HepG2 (cell line): ENCODE data around the gene NABP2. TPM values are rescaled to one million over a fixed set of nuclear protein-coding genes. Genes with fewer than 3 reads are reported as not detected.

ENCODE experiments used
- AFF4 ChIP-seq: sonication (generic); formaldehyde crosslinking; IDR thresholded peaks from 2 replicates; pipeline ENCODE4 v1.4.0; 2020; ENCODE audit warnings: missing genetic modification reagents
- ARID2 ChIP-seq: sonication (generic); formaldehyde crosslinking; IDR thresholded peaks from 2 replicates; pipeline ENCODE4 v1.8.1; 2022; ENCODE audit warnings: mild to moderate bottlenecking, missing genetic modification reagents, borderline replicate concordance
- CTCF ChIP-seq: sonication (generic); formaldehyde crosslinking; IDR thresholded peaks from 2 replicates; pipeline ENCODE4 v1.5.0; 2020; ENCODE audit warnings: mild to moderate bottlenecking, missing genetic modification reagents, moderate library complexity
- EZH2 ChIP-seq: conservative IDR thresholded peaks from 2 replicates; pipeline ENCODE4 v1.6.1; 2012; ENCODE audit warnings: mild to moderate bottlenecking, low read depth, low read length, moderate library complexity
- HHEX ChIP-seq: IDR thresholded peaks from 2 replicates; pipeline ENCODE4 v1.6.1; 2016; ENCODE audit warnings: control low read depth
- HNRNPK ChIP-seq: fragments of 200-400 bp; formaldehyde crosslinking; IDR thresholded peaks from 2 replicates; pipeline ENCODE4 v1.6.1; 2018; ENCODE audit warnings: low read length, low read depth, moderate library complexity, mild to moderate bottlenecking; ENCODE audit not compliant: poor library complexity, severe bottlenecking
- HOXA3 ChIP-seq: sonication (generic); formaldehyde crosslinking; IDR thresholded peaks from 2 replicates; pipeline ENCODE4 v1.5.0; 2020; ENCODE audit warnings: missing genetic modification reagents
- KLF11 ChIP-seq: IDR thresholded peaks from 2 replicates; pipeline ENCODE4 v1.6.1; 2016; ENCODE audit warnings: missing compliant biosample characterization
- MEIS1 ChIP-seq: sonication (generic); formaldehyde crosslinking; IDR thresholded peaks from 2 replicates; pipeline ENCODE4 v1.9.0; 2021; ENCODE audit warnings: mild to moderate bottlenecking, missing genetic modification reagents, moderate library complexity, borderline replicate concordance
- MEIS2 ChIP-seq: sonication (generic); formaldehyde crosslinking; IDR thresholded peaks from 2 replicates; pipeline ENCODE4 v1.9.0; 2021; ENCODE audit warnings: mild to moderate bottlenecking, missing genetic modification reagents
- MTF1 ChIP-seq: sonication (generic); formaldehyde crosslinking; IDR thresholded peaks from 2 replicates; pipeline ENCODE4 v1.5.0; 2020; ENCODE audit warnings: missing genetic modification reagents
- MYC ChIP-seq: sonication (generic); formaldehyde crosslinking; IDR thresholded peaks from 2 replicates; pipeline ENCODE4 v1.9.0; 2021; ENCODE audit warnings: missing genetic modification reagents, borderline replicate concordance
- PBX3 ChIP-seq: sonication (generic); formaldehyde crosslinking; IDR thresholded peaks from 2 replicates; pipeline ENCODE4 v1.8.1; 2023; ENCODE audit warnings: missing genetic modification reagents, inconsistent platforms, borderline replicate concordance
- RARA ChIP-seq: IDR thresholded peaks from 2 replicates; pipeline ENCODE4 v1.6.1; 2016; ENCODE audit warnings: missing genetic modification reagents, missing compliant biosample characterization
- RBM22 ChIP-seq: fragments of 200-400 bp; formaldehyde crosslinking; optimal IDR thresholded peaks from 2 replicates; pipeline ENCODE3; 2017; ENCODE audit warnings: mild to moderate bottlenecking, low read length, moderate library complexity
- RELA ChIP-seq: sonication (generic); formaldehyde crosslinking; IDR thresholded peaks from 2 replicates; pipeline ENCODE4 v1.4.0; 2020; ENCODE audit warnings: missing genetic modification reagents
- STAG1 ChIP-seq: sonication (generic); formaldehyde crosslinking; IDR thresholded peaks from 2 replicates; pipeline ENCODE4 v1.4.0; 2020; ENCODE audit warnings: missing genetic modification reagents
- TEF ChIP-seq: sonication (generic); formaldehyde crosslinking; IDR thresholded peaks from 2 replicates; pipeline ENCODE4 v1.5.0; 2020; ENCODE audit warnings: missing genetic modification reagents
- ZFP36L2 ChIP-seq: sonication (generic); formaldehyde crosslinking; IDR thresholded peaks from 2 replicates; pipeline ENCODE4 v1.4.0; 2020; ENCODE audit warnings: missing genetic modification reagents
- ZFY ChIP-seq: sonication (generic); formaldehyde crosslinking; IDR thresholded peaks from 2 replicates; pipeline ENCODE4 v1.4.0; 2020; ENCODE audit warnings: missing genetic modification reagents
- ZNF329 ChIP-seq: sonication (generic); formaldehyde crosslinking; IDR thresholded peaks from 2 replicates; pipeline ENCODE4 v1.9.0; 2021; ENCODE audit warnings: low read depth, mild to moderate bottlenecking, missing genetic modification reagents
- ZNF446 ChIP-seq: sonication (generic); formaldehyde crosslinking; IDR thresholded peaks from 2 replicates; pipeline ENCODE4 v1.5.0; 2020; ENCODE audit warnings: mild to moderate bottlenecking, missing genetic modification reagents
- ZNF567 ChIP-seq: sonication (generic); formaldehyde crosslinking; IDR thresholded peaks from 2 replicates; pipeline ENCODE4 v1.8.1; 2023; ENCODE audit warnings: mild to moderate bottlenecking, missing genetic modification reagents, borderline replicate concordance
- ZNF572 ChIP-seq: sonication (generic); formaldehyde crosslinking; IDR thresholded peaks from 2 replicates; pipeline ENCODE4 v1.5.1; 2020; ENCODE audit warnings: mild to moderate bottlenecking, missing genetic modification reagents
- ZNF670 ChIP-seq: sonication (generic); formaldehyde crosslinking; IDR thresholded peaks from 2 replicates; pipeline ENCODE4 v1.8.0; 2022; ENCODE audit warnings: mild to moderate bottlenecking, missing genetic modification reagents, borderline replicate concordance
- polyA plus RNA-seq, 8 experiments: library from polyadenylated mRNA; depleted of rRNA in 3 of 8; stranded (reverse) in 7 of 8; unstranded in 1 of 8; fragments of >200 nt; fragmentation: Illumina TruSeq in 4 of 8; extraction: Trizol in 4 of 8; gene quantifications; 2 replicates each; pipeline versions ENCODE4 v1.2.1 to v1.2.3, GENCODE V29; 2011 to 2016; ENCODE audit warnings: low read depth in 4 of 8, missing spikeins in 1 of 8, mixed read lengths in 1 of 8; ENCODE audit not compliant: insufficient read depth in 1 of 8
- total RNA-seq, 5 experiments: library from RNA; depleted of rRNA; stranded (reverse); fragments of >200 nt; fragmentation: Illumina TruSeq; extraction: Trizol; gene quantifications; 2 replicates each; pipeline ENCODE4 v1.2.3, GENCODE V29; 2016; ENCODE audit warnings: low read depth in 1 of 5

The NABP2 gene
- total and polyA plus RNA-seq, 2 of the 13 experiments (the other 11 are each of a cell fraction or from before 2014, with no cell fraction given), result 33.2 to 35.5 TPM

- TF ChIP-seq HNRNPK, result no peak
- TF ChIP-seq RELA (CRISPR knock-in tag), result no peak
- 0 out of 2 replicates have a peak, but pooled peaks have one; percentile 37 for TF ChIP-seq ZNF572 (CRISPR knock-in tag)
- TF ChIP-seq ZNF670 (CRISPR knock-in tag), result no peak
- TF ChIP-seq ZNF329, result no peak
- TF ChIP-seq ZNF567 (CRISPR knock-in tag), result 0 out of 2 replicates have a peak, but pooled peaks have one; percentile 36
- TF ChIP-seq MEIS2 (CRISPR knock-in tag), result no peak
- no peak for TF ChIP-seq KLF11
- no peak for TF ChIP-seq CTCF (CRISPR knock-in tag)
- peak; percentile 76 for TF ChIP-seq RBM22
- TF ChIP-seq ZFP36L2, result no peak
- no peak for TF ChIP-seq PBX3 (CRISPR knock-in tag)
- TF ChIP-seq EZH2, result no peak
- no peak for TF ChIP-seq STAG1
- TF ChIP-seq MEIS1 (CRISPR knock-in tag), result 0 out of 2 replicates have a peak, but pooled peaks have one; percentile 45
- TF ChIP-seq MYC (CRISPR knock-in tag), result no peak
- 0 out of 2 replicates have a peak, but pooled peaks have one; percentile 13 for TF ChIP-seq ARID2 (CRISPR knock-in tag)
- no peak for TF ChIP-seq ZNF446 (CRISPR knock-in tag)
- TF ChIP-seq HHEX (CRISPR knock-in tag), result no peak
- no peak for TF ChIP-seq MTF1 (CRISPR knock-in tag)
- TF ChIP-seq AFF4 (CRISPR knock-in tag), result no peak
- TF ChIP-seq ZFY (CRISPR knock-in tag), result no peak
- TF ChIP-seq HOXA3 (CRISPR knock-in tag), result no peak
- no peak for TF ChIP-seq RARA
- no peak for TF ChIP-seq TEF (CRISPR knock-in tag)
These were observed 5.8 kb downstream of the NABP2 start, which contains the start of gene SLC39A5 (continued) for GRCh38 chr12:56229916-56230431.
